ENCODE data around the gene CERS1.

The CERS1 gene

GRCh38 chr19:18831524-18832305, 64.2 kb downstream of the CERS1 start, which contains the start of gene UPF1:
Gene UPF1 (plus strand): TSS chr19:18831959. CDS start chr19:18832210, 251 bp downstream.
- POLR2A ChIA-PET (ENCODE audit: low non-redundant PET), result interaction anchor here (0.5 to 1.1 kb wide), 3 partner anchors 14 to 331 kb away, joined by 4 to 6 read pairs (median 4); no protein-coding TSS in a partner anchor
- DNase-seq (ENCODE audit: low spot score), result peak; percentile 91
- CTCF ChIA-PET, result interaction anchor here (0.5 to 1.2 kb wide), 9 partner anchors 10 to 381 kb away, joined by 3 to 6 read pairs (median 3); no protein-coding TSS in a partner anchor
- H3K27ac ChIP-seq, result peak within 1 kb of the TSS; percentile 79
- no peak for TF ChIP-seq CTCF (conservative IDR thresholded peaks at IDR 0.05; ENCODE audit: low read depth)

GRCh38 chr19:18830488-18830887, 65.5 kb downstream of the CERS1 start:
- TF ChIP-seq CTCF (conservative IDR thresholded peaks at IDR 0.05; ENCODE audit: low read depth), result no peak
- CTCF ChIA-PET, result interaction anchor here (0.6 kb wide), 2 partner anchors 286 to 541 kb away, joined by 3 read pairs; no protein-coding TSS in a partner anchor
- POLR2A ChIA-PET (ENCODE audit: low non-redundant PET), result no interaction called here
- DNase-seq (ENCODE audit: low spot score), result no peak
- no peak overlapping the region for H3K27ac ChIP-seq

GRCh38 chr19:18828786-18829185, 67.2 kb downstream of the CERS1 start:
- no peak overlapping the region for H3K27ac ChIP-seq
- CTCF ChIA-PET, result interaction anchor here (0.5 kb wide), 1 partner anchor 500 kb away, joined by 4 read pairs; no protein-coding TSS in a partner anchor
- DNase-seq (ENCODE audit: low spot score), result no peak
- TF ChIP-seq CTCF (conservative IDR thresholded peaks at IDR 0.05; ENCODE audit: low read depth), result no peak
- POLR2A ChIA-PET (ENCODE audit: low non-redundant PET), result no interaction called here
